ENCODE measurements around the gene TM9SF2. TPM values are rescaled to one million over a fixed set of nuclear protein-coding genes. Genes with fewer than 3 reads are reported as not detected.

Gene TM9SF2
- total RNA-seq, 1 donor from 2014 or later: 122 TPM

DNA sequence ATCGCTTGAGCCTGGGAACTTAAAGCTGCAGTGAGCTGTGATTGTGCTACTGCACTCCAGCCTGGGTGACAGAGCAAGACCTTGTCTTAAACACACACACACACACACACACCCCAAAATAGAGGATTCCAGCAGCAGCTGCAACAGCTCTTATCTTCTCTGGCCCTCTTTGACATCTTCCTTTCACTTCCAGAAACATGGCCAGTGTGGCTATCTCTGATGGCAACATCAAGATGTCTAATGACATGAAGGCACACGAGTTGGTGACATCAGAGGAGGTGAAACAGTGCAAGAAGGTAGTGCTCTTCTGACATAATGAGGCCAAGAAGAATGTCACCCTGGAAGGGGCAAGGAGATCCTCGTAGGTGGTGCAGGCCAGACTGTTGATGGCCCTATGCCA is 81.2 kb downstream of the TM9SF2 start:
- no peaks in the 10 kb centered on the region for H3K9me3 Mint-ChIP-seq (ENCODE audit: unreplicated experiment)
- peaks cover 2% of the 10 kb centered on the region for H3K4me1 Mint-ChIP-seq (ENCODE audit: unreplicated experiment)
- H3K27me3 Mint-ChIP-seq (ENCODE audit: unreplicated experiment): peaks cover 2% of the 10 kb centered on the region
- no peak for DNase-seq (ENCODE audit: extremely low spot score, unreplicated experiment)
- no peaks in the 10 kb centered on the region for H3K36me3 Mint-ChIP-seq (ENCODE audit: unreplicated experiment)
- TF ChIP-seq, protein P1, sequence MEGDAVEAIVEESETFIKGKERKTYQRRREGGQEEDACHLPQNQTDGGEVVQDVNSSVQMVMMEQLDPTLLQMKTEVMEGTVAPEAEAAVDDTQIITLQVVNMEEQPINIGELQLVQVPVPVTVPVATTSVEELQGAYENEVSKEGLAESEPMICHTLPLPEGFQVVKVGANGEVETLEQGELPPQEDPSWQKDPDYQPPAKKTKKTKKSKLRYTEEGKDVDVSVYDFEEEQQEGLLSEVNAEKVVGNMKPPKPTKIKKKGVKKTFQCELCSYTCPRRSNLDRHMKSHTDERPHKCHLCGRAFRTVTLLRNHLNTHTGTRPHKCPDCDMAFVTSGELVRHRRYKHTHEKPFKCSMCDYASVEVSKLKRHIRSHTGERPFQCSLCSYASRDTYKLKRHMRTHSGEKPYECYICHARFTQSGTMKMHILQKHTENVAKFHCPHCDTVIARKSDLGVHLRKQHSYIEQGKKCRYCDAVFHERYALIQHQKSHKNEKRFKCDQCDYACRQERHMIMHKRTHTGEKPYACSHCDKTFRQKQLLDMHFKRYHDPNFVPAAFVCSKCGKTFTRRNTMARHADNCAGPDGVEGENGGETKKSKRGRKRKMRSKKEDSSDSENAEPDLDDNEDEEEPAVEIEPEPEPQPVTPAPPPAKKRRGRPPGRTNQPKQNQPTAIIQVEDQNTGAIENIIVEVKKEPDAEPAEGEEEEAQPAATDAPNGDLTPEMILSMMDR (IDR thresholded peaks at IDR 0.05): no peak
- no peak overlapping the region for H3K27ac Mint-ChIP-seq (ENCODE audit: unreplicated experiment)
- no peak overlapping the region for H3K4me3 Mint-ChIP-seq (ENCODE audit: unreplicated experiment)

DNA sequence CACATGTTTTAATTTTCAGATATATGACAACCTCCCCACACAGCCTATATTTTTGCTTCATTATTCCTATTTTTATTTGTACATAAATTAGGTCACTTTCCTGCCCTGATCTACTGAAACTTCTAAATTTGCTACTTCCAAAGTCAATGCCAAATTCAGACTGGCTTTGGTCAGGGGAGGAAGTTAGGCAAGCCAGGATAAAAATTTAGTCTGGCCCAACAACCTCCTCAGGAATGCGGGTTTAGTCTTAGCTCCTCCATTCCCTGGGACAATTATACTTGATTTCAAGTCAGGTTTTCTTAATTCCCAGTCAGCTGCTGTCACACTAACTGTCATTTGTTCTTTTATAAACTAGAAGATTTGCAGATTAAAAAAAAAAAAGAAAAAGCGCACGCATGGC is 84.3 kb downstream of the TM9SF2 start:
- no peak for DNase-seq (ENCODE audit: extremely low spot score, unreplicated experiment)
- Mint-ChIP-seq H3K36me3 (ENCODE audit: unreplicated experiment) (no peaks in the 10 kb centered on the region), H3K4me1 (ENCODE audit: unreplicated experiment) (peaks cover 16% of the 10 kb centered on the region), H3K27me3 (ENCODE audit: unreplicated experiment) (peaks cover 2% of the 10 kb centered on the region), H3K27ac (ENCODE audit: unreplicated experiment) (no peak overlapping the region), H3K4me3 (ENCODE audit: unreplicated experiment) (no peak overlapping the region), H3K9me3 (ENCODE audit: unreplicated experiment) (no peaks in the 10 kb centered on the region)
- TF ChIP-seq, protein P1 (IDR thresholded peaks at IDR 0.05): no peak

DNA sequence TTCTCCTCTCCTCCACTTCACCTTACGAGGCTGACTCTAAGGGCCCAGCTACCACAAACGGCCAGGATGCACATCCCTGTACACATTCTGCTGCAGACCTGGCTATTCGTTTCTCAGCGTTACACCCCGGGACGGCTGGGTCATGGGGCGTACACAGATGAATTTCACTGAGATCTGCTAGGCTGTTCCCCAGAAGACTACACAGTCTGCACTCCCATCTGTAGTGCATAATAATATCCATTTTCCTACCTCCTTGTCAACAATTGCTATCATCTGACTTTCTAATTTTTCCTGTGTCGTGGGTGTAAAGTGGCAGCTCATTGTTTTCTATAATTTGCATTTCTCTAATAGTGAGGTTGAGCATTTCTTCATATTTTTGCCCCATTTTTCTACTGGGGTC is 85.7 kb downstream of the TM9SF2 start:
- Mint-ChIP-seq H3K27me3 (ENCODE audit: unreplicated experiment) (peaks cover 2% of the 10 kb centered on the region), H3K36me3 (ENCODE audit: unreplicated experiment) (no peaks in the 10 kb centered on the region), H3K9me3 (ENCODE audit: unreplicated experiment) (no peaks in the 10 kb centered on the region), H3K27ac (ENCODE audit: unreplicated experiment) (no peak overlapping the region), H3K4me1 (ENCODE audit: unreplicated experiment) (peaks cover 25% of the 10 kb centered on the region), H3K4me3 (ENCODE audit: unreplicated experiment) (no peak overlapping the region)
- TF ChIP-seq, protein P1 (IDR thresholded peaks at IDR 0.05): no peak
- no peak for DNase-seq (ENCODE audit: extremely low spot score, unreplicated experiment)

DNA sequence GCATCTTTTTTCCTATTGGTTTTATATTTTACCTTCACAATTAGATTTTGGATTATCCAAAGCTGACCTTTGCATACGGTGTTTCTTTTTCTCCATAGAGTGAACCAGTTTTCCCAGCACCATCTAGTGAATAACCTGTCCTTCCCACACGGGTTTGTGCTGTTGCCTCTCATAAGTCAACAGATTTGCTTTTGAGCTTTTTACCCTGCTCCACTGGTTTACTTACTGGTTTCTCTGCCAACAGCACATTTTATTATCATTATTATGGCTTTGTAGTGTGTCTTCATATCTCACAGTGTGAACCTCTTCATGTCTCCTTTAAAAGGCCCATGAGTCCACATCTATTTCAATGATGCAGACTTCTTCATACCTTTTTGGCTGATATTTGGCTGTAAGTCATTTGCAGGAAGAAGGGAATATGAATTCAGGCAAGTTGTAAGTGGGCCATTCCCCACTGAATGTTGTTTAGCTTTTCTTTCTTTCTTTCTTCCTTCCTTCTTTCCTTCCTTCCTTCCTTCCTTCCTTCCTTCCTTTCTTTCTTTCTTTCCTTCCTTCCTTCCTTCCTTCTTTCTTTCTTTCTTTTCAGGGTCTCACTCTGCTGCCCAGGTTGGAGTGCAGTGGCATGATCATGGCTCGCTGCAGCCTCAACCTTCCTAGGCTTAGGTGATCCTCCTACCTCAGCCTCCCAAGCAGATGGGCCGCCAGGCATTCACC is 86.8 kb downstream of the TM9SF2 start:
- Mint-ChIP-seq H3K27ac (ENCODE audit: unreplicated experiment) (no peak overlapping the region), H3K27me3 (ENCODE audit: unreplicated experiment) (peaks cover 2% of the 10 kb centered on the region), H3K4me3 (ENCODE audit: unreplicated experiment) (no peak overlapping the region), H3K9me3 (ENCODE audit: unreplicated experiment) (no peaks in the 10 kb centered on the region), H3K4me1 (ENCODE audit: unreplicated experiment) (peaks cover 25% of the 10 kb centered on the region), H3K36me3 (ENCODE audit: unreplicated experiment) (no peaks in the 10 kb centered on the region)
- no peak for DNase-seq (ENCODE audit: extremely low spot score, unreplicated experiment)
- TF ChIP-seq, protein P1 (IDR thresholded peaks at IDR 0.05): no peak

DNA sequence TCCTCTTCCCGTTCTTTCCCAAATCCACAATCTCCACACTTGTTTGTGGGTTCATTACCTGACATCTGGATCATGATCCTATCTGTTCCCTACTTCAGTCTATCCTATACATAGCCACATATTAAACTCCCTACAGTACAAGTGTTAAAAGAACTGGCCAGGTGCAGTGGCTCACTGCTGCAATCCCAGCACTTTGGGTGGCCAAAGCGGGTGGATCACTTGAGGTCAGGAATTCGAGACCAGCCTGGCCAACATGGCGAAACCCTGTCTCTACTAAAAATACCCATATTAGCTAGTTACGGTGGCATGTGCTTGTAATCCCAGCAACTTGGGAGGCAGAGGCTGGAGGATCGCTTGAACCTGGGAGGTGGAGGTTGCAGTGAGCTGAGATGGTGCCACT is 88.3 kb downstream of the TM9SF2 start:
- H3K27me3 Mint-ChIP-seq (ENCODE audit: unreplicated experiment): peaks cover 9% of the 10 kb centered on the region
- H3K36me3 Mint-ChIP-seq (ENCODE audit: unreplicated experiment): no peaks in the 10 kb centered on the region
- no peak for DNase-seq (ENCODE audit: extremely low spot score, unreplicated experiment)
- peaks cover 25% of the 10 kb centered on the region for H3K4me1 Mint-ChIP-seq (ENCODE audit: unreplicated experiment)
- no peak overlapping the region for H3K27ac Mint-ChIP-seq (ENCODE audit: unreplicated experiment)
- H3K9me3 Mint-ChIP-seq (ENCODE audit: unreplicated experiment): no peaks in the 10 kb centered on the region
- TF ChIP-seq, protein P1 (IDR thresholded peaks at IDR 0.05): no peak
- H3K4me3 Mint-ChIP-seq (ENCODE audit: unreplicated experiment): no peak overlapping the region

Data from osteocyte (in vitro differentiated cells).